Activated CD4-positive, alpha-beta T cell treated with anti-CD3 and anti-CD28 coated beads, Interleukin-2, amount 50 U/mL, for 1 hour (primary cell): ENCODE data around the gene LKAAEAR1.
"Not testable (repeated sequence)": the region's sequence is repeated elsewhere in the genome, so short reads cannot be mapped to it uniquely, and the experiment has no call there.

Source experiments
- DNase-seq: peaks from one replicate; pipeline ENCODE4 v3.0.0-alpha.2; 2020

The LKAAEAR1 gene

GRCh38 chr20:64083804-64084684, at the start of gene LKAAEAR1:
Gene LKAAEAR1, minus strand, starts transcription at chr20:64084398. Its CDS starts 179 bp downstream, at chr20:64084219.
- no peak for DNase-seq

GRCh38 chr20:64131406-64131805, 47.2 kb upstream of the LKAAEAR1 start:
- DNase-seq: no peak

- DNase-seq: no peak
These were observed 46.7 kb upstream of the LKAAEAR1 start for GRCh38 chr20:64130876-64131275.

- no peak for DNase-seq
These were observed 46.1 kb upstream of the LKAAEAR1 start for GRCh38 chr20:64130271-64130670.

- no peak for DNase-seq
These were observed 45.1 kb upstream of the LKAAEAR1 start for GRCh38 chr20:64129146-64129782.

GRCh38 chr20:64123517-64123916, 39.3 kb upstream of the LKAAEAR1 start:
- not testable (repeated sequence) for DNase-seq

GRCh38 chr20:64122927-64123326, 38.7 kb upstream of the LKAAEAR1 start:
- not testable (repeated sequence) for DNase-seq

GRCh38 chr20:64121586-64121985, 37.4 kb upstream of the LKAAEAR1 start:
- DNase-seq: no peak

GRCh38 chr20:64119681-64120341, 35.6 kb upstream of the LKAAEAR1 start:
- no peak for DNase-seq

GRCh38 chr20:64119301-64119680, 35.1 kb upstream of the LKAAEAR1 start:
- DNase-seq: no peak

GRCh38 chr20:64117432-64117777, 33.2 kb upstream of the LKAAEAR1 start:
- DNase-seq: not testable (repeated sequence)

GRCh38 chr20:64116541-64117431, 32.6 kb upstream of the LKAAEAR1 start:
- no peak for DNase-seq

- DNase-seq: no peak
These were observed 31.8 kb upstream of the LKAAEAR1 start for GRCh38 chr20:64116016-64116415.

GRCh38 chr20:64115171-64115911, 31.1 kb upstream of the LKAAEAR1 start:
- DNase-seq: no peak

GRCh38 chr20:64114356-64114971, 30.3 kb upstream of the LKAAEAR1 start:
- DNase-seq: no peak

- DNase-seq: no peak
These were observed 29.7 kb upstream of the LKAAEAR1 start for GRCh38 chr20:64113796-64114355.

- no peak for DNase-seq
These were observed 29.2 kb upstream of the LKAAEAR1 start for GRCh38 chr20:64113444-64113775.

GRCh38 chr20:64112691-64113443, 28.7 kb upstream of the LKAAEAR1 start:
- no peak for DNase-seq

GRCh38 chr20:64111841-64112641, 27.8 kb upstream of the LKAAEAR1 start:
- DNase-seq: no peak
